ENCODE measurements around the gene SSRP1.
A peak's percentile ranks its signal among the peaks of the same experiment; 100 is the strongest.
"Not testable (repeated sequence)": the region's sequence is repeated elsewhere in the genome, so short reads cannot be mapped to it uniquely, and the experiment has no call there.

Gene SSRP1

GRCh38 chr11:57338142-57338541, 2.5 kb upstream of the SSRP1 start, which contains the start of gene P2RX3:
Gene P2RX3, plus strand, starts transcription at chr11:57338352. Its CDS starts 199 bp downstream, at chr11:57338551.
- DNase-seq, result no peak

GRCh38 chr11:57336856-57337255, 1.2 kb upstream of the SSRP1 start:
- not testable (repeated sequence) for DNase-seq

- DNase-seq, result no peak
Observed at GRCh38 chr11:57336111-57336666, 497 bp upstream of the SSRP1 start.

- no peak for DNase-seq
Observed at GRCh38 chr11:57335023-57335342, 709 bp downstream of the SSRP1 start.

- no peak for DNase-seq
Observed at GRCh38 chr11:57332694-57333440, 2.8 kb downstream of the SSRP1 start.

GRCh38 chr11:57331720-57332119, 4.0 kb downstream of the SSRP1 start:
- DNase-seq, result no peak

- no peak for DNase-seq
Observed at GRCh38 chr11:57330029-57330428, 5.7 kb downstream of the SSRP1 start.

- no peak for DNase-seq
Observed at GRCh38 chr11:57327721-57328120, 8.0 kb downstream of the SSRP1 start.

GRCh38 chr11:57325735-57326048, 10.0 kb downstream of the SSRP1 start:
- no peak for DNase-seq

GRCh38 chr11:57324886-57325734, 10.6 kb downstream of the SSRP1 start, which contains the start of gene TNKS1BP1:
Gene TNKS1BP1, minus strand, starts transcription at chr11:57324952. Its CDS starts 3,067 bp downstream, at chr11:57321885.
- peak; percentile 87 to 91 for DNase-seq

- no peak for DNase-seq
Observed at GRCh38 chr11:57324154-57324885, 11.4 kb downstream of the SSRP1 start.

GRCh38 chr11:57323855-57324153, 11.9 kb downstream of the SSRP1 start:
- no peak for DNase-seq

GRCh38 chr11:57323167-57323854, 12.4 kb downstream of the SSRP1 start:
- DNase-seq, result no peak

- DNase-seq, result no peak
Observed at GRCh38 chr11:57322256-57323166, 13.2 kb downstream of the SSRP1 start.

- DNase-seq, result no peak
Observed at GRCh38 chr11:57321388-57322255, 14.1 kb downstream of the SSRP1 start.

- no peak for DNase-seq
Observed at GRCh38 chr11:57320719-57321387, 14.8 kb downstream of the SSRP1 start.

GRCh38 chr11:57320067-57320718, 15.5 kb downstream of the SSRP1 start:
- DNase-seq, result no peak

- no peak for DNase-seq
Observed at GRCh38 chr11:57318178-57318577, 17.5 kb downstream of the SSRP1 start.

- DNase-seq, result no peak
Observed at GRCh38 chr11:57316017-57316416, 19.7 kb downstream of the SSRP1 start.
